Measurements from ENCODE around the gene TRERF1.
"Not testable (repeated sequence)": the region's sequence is repeated elsewhere in the genome, so short reads cannot be mapped to it uniquely, and the experiment has no call there.

TRERF1 gene

DNA sequence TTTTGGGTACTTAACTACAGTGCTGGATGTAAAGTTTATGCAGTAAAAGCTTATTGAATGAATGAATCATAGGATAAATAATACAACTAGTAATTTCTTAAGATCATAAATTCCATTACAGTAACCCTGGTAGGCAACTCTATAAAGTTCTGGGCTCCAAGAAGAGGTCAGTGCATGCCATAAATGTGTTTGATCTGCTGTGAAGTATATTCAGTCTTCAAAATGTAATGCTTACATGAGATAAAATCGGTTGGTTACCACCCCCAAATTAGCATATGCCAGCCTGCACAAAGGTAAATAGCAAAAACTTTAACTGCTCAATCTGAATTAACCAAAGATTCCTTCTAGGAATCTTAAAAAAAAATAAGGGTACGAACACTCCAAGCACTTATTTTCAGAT is 244.2 kb downstream of the TRERF1 start:
- not testable (repeated sequence) for DNase-seq

DNA sequence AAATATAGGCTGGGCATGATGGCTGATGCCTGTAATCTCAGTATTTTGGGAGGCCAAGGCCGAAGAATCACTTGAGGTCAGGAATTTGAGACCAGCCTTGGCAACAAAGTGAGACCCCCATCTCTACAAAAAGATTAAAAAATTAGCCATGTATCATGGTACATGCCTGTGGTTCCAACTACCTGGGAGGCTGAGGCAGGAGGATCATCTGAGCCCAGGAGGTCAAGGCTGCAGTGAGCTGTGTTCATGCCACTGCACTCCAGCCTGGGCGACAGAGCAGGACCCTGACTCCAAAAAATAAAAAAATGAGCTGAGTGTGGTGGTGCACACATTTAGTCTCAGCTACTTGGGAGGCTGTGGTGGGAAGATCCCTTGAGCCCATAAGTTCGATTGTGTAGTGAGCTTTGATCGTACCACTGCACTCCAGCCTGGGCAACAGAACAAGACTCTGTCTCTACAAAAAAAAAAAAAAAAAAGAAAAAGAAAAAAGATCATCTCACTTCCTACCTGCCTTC is 246.9 kb downstream of the TRERF1 start:
- no peak for DNase-seq

DNA sequence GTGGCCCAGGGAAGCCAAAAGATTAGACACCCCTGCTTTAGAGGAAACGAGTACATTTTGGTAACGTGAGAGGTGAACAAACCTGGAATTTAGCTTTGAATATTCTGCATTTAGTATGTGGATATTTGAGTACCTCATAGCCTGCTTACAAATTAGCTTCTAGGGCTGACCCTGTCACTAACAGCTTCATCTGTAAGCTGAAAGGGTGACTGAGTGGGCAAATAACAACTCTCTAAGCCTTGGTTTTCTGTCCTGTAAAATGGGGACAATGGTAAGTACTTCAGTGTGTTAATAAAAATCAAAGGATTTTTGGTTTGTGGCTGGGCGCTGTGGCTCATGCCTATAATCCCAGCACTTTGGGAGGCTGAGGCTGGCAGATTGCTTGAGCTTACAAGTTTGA is 248.5 kb downstream of the TRERF1 start:
- no peak for DNase-seq

DNA sequence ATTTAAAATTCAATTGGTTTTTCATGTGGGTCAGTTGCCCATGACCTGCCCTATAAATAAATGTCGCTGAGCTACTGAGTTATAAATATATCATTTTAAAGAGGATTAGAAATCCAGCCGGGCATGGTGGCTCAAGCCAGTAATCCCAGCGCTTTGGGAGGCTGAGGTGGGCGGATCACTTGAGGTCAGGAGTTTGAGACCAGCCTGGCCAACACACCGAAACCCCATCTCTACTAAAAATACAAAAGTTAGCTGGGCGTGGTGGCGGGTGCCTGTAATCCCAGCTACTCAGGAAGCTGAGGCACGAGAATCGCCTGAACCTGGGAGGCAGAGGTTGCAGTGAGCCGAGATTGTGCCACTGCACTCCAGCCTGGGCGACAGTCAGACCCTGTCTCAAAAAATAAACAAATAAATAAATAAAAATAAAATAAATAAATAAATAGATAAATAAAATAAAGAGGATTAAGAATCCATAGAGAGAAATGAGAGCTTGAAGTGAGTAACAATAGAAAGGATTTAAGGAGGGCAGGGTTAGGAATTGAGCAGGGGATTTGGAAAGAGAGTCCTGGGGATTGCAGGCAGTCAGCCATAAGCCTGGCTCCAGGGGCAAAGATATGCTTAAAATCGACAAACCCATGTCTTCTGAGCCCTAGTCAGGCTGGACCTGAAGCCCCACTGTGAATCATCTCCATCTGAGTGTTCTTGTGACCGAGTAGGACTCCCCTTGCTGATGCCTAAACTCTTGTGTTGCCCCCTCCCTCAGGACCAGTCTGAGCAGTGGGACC is 249.4 kb downstream of the TRERF1 start:
- not testable (repeated sequence) for DNase-seq

DNA sequence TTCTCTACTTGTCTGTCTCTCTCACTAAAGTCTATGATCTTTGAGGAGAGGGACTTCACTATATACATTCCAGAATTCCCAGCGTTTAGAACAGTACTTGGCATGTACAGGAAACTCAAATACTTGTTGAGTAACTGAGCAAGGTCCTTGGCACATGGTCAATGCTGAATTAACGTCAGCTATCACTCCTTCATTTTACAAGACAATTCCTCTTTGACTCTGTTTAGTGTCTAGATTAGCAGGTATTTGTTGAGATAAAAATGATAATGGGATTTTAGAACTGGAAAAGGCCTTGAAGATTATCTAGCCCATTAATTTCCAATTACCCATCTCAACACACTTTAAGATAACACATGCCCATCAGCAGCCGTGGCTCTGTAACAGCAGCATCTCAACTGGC is 250.3 kb downstream of the TRERF1 start:
- DNase-seq = no peak

DNA sequence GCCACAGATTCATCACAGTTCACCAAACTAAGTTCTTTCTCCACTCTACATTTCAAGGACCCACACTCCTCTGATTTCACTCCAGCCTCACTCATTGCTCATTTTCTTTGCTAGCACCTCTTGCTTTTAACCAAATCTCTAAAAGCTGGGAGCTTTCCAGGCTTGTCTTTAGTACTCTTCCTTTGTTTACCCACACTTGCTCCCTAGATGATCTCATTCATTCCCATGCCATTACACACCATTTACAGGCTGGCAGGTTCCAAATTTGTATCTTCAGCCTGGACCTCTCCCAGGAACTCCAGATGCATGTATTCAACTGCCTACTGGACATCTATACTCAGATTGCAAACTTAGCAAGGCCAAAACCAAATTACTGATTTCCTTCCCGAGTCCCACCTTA is 251.7 kb downstream of the TRERF1 start:
- DNase-seq = no peak

DNA sequence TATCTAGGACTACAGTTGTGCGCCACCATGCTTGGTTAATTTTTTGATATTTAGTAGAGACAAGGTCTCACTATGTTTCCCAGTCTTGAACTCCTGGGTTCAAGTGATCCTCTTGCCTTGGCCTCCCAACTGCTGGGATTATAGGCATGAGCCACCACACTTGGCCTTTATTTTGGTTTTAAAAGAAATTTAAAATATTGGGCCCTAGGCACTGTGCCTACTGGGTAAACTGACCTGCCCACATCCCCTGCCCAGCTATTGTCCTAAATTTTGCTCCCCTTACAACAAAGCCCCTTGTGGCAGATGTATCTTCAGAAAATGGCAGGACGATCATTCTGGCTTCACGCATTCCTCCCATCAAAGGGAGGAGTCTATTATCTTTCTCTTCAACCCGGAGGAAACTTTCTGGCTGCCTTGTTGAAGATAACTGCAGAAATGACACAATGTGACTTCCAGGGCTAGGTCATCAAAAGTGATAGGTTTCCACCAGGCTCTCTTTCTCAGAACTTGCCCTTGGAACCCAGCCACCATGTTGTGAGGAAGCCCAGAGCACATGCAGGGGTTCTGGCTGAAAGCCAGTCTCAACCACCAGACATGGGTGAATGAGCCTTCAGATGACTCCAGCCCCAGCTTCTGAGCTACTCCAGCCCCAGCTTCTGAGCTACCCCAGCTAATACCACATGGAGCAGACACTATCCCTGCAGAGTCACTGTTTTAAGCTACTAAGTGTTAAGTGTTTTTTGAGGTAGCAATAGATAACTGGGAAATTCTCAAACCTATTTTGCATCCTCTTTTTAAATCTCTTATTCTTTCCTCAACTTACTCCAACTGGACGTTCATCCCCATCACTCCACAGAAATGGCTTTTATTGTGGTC is 252.4 kb downstream of the TRERF1 start:
- DNase-seq = no peak

DNA sequence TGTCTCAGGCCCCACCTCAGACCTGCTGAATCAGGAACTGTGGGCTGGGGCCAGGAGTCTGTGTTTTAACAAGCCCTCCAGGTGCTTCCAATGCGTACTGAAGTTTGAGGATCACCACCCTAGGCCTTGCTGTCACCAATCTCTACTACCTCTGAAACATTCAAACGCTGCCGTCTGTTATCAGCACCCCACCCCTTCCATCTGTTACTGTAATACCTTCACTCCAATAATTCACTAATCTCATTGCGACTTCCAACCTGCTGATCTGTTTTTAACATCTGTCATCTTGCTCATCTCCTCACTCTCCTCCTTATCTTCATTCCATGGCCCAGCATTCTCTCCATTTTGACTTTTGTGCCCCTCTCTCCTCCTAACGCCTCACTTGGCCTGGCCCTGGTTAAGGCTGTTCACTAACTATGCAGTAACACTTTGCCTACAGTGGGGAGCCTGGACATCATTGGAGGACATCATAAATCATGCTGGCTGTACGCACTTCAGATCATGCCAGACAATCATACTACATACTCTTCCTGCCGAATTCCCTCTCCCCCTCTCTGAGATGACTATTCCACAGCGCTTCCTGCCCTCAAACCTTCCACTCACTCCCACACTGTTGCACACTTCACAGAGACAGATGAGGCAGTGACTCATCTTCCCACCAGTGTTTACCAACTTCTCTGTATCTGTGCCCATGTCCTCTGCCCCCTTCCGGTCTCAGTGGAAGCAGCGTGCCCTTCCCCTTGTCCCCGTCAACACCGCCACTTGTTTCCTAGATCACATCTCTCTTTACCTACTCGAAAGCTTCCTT is 254.0 kb downstream of the TRERF1 start:
- no peak for DNase-seq

DNA sequence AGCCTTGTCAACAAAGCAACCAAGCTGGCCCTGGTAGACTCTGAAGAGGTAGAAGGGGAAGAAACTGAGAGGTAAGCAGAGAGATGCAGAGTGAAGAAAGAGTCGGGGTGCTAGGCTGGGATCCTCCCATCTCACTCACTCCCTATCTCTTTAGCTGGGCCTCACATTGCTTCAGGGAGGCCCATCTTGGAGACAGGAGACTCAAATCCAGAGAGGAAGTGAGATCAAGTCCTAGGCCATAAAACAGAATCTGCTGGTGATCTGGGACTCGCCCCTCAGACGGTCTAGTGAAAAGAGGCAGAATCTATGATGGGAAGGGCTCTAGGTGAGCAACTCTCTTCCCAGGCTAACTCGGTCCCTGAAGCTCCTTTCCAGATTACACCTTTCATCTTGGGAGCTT is 256.3 kb downstream of the TRERF1 start:
- no peak for DNase-seq

DNA sequence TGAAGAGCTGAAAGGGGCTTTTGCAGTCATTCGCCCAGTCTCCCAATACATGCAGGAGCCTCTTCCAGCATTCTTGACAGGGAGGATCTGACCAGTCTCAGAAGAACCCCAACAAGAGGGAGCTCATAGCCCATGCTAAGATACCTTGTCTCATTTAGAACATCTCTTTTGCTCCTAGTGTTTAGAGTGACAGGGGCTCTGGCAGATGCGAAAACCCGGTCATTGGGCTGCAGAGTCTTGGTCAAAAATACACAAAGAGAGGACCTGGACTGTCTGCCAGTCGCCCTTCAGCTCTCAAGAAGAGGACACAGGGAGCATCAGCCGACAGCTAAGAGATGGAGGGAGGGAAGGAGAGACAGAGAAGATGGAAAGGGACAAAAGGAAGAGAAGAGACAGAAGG is 257.7 kb downstream of the TRERF1 start:
- no peak for DNase-seq

DNA sequence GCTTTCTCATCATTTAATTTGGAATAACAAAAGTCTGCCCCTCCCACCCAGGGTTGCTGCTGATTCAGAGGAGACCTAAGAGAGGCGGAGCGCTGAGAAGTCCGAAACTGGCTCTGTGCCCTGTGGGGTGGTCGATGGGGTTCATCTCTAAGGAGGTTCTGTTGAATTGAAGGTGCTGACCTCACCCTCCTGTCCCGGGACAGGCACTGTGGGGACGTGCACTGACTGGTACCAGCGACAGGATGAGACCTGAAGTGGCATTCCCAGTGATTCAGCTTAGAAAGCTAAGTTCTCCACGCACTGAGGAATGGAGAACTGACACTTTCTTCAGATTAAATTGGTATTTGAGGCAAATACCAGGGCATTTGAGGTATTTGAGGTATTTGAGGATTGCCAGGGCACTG is 258.2 kb downstream of the TRERF1 start:
- DNase-seq = no peak

DNA sequence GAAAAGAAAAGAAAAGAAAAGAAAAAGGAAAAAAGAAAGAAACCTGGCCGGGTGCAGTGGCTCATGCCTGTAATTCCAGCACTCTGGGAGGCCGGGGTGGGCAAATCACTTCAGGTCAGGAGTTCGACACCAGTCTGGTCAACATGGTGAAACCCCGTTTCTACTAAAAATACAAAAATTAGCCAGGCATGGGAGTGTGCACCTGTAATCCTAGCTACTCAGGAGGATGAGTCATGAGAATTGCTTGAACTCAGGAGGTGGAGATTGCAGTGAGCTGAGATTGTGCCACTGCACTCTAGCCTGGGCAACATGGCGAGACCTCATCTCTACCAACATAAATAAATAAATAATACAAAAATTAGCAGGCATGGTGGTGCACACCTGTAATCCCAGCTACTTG is 259.3 kb downstream of the TRERF1 start:
- DNase-seq = not testable (repeated sequence)

DNA sequence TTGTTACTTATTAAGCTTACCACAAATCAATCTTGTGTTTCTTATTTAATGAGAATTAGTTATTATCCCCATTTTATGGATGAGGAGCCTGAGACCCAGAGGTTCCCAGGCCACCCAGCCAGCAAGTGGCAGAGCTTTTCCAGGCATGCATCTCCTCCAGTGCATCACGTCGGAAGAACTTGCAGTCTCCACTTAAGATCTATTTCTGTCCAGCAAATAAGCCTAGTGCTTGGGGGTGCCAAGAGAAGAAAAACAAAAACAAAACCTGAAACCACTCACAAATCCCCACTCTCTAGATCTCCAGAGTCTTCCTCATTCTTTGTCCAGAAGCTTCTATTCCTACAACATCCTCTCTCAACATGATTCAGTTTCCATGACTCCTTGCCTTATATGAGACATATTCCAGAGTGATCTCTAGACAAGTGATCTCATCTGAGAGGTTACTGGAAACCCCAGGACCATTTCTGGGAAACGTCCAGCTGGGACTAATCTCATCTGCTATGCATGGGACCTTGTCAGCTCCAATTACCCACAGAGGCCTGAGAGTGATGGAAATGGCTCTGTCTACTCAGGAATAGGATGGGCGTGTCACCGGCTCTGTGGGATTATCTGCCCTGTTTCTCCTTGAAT is 261.1 kb downstream of the TRERF1 start:
- no peak for DNase-seq

DNA sequence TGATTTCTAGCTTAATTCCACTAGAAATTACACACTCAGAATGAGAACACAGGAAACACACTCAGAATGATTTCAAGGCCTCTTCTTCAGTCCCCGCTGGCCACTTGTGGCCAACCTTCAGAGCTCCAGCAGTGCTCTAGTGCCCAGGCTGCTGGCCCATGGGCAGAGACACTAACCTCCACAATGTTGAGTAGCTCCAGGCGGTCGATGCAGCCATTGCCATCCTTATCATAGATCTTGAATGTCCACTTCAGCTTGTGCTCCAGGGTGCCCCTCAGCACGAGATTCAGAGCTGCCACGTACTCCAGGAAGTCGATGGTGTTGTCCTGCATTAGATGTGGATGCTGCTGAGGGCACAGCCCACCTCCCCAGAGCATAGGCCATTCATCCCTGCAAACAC is 263.3 kb downstream of the TRERF1 start:
- DNase-seq = no peak

DNA sequence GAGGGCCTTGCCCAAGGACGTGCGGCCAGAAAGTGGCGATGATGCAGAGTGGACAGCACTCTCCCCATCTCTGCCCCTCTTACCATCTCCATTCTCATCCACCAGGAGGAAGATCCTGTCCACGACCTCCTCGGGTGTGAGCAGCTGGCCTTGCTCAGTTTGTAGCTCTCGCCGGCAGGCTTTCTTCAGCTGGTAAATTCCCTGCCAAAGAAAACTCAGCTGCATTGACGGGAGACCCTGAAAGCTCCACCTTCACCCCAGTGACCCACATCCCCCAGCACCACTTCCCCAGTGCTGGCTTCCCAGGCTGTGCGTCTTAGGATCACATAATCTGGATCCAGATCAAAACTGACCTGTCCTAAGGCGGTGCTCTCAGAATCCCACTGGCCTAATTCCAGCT is 266.1 kb downstream of the TRERF1 start:
- DNase-seq = no peak

DNA sequence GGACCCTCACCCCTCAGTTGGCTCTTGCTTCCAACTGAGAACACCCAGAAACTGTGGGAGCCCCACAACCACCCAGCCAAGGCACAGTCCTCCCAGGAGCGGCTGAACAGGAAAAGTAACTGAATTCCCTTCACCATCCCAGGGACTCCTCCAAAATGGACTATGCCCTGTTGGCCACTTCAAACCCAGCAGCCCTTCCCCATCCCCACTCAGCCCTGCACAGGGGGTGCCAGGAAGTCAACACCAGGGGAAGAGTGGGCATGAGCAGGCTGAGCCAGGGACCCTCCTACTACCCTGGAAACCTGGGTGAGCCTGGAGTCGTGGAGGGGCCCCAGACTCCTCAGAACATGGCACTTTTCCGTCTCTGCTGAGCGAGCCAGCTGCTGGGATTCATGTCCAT is 267.3 kb downstream of the TRERF1 start:
- DNase-seq = no peak

DNA sequence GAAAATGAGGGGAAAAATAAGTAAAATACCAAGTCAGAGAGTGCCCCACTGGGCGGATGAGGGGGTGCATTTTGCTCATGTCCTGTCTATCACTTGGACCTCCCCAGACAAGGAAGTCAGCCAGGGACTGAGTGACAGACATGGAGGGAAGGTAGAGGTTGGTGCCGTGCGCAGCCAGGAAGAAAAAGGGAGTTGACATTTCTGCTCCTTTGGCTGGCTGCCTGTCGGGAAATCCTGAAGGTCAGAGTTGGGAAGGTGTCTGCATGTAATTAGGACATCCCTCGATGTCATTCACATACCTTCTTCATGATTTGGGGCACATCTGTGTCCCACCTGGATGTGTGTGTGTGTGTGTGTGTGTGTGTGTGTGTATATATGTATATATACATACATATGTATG is 269.6 kb downstream of the TRERF1 start:
- DNase-seq = no peak

DNA sequence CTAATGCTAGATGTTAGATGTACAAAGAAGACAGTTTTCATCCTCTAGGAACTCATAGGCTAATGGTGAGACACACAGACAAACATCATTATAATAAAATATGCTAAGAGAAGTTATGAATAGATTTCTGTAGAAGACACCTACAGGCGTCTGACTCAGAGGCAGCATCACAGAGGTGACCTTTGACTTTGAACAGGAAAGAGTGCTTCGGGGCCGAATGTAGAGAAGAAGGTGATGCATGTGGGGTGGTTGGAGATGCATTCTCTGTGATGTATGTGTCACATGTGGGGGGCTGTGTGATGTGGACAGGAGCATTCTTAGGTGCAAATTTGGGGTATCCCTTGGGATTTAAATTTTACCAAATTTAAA is 271.8 kb downstream of the TRERF1 start:
- DNase-seq = peak; percentile 9

DNA sequence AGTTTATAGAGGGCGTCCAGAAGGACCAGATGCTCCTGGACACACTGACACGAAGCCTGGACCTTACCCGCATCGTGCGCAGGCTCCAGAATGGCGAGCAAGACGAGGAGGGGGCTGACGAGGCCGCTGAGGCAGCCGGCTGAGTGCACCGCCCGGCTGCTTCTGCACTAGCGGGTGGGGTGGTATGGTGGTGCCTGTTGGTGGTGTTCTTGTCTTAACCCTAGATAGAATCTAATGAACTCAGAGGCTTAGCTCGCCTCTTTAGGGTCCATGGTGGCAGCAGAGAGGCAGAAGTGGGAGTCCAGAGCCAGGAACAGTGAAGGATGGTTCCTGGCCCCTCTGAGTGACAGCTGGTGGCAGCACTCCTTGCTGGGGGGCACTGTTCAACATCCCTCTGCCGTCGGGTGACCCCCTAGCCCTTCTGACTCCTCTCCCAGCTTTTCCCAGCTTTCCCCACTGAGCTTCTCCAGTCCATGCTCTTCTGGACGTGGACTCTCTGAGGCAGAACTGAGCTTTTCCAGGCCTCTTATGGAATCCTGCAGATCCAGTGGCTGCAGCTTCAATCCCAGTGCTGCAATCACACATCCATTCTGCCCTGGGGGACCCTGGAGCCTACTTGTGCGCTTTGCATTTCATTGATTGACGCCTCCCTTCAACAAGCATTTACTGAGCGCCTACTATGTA is 272.3 kb downstream of the TRERF1 start:
- DNase-seq = no peak

DNA sequence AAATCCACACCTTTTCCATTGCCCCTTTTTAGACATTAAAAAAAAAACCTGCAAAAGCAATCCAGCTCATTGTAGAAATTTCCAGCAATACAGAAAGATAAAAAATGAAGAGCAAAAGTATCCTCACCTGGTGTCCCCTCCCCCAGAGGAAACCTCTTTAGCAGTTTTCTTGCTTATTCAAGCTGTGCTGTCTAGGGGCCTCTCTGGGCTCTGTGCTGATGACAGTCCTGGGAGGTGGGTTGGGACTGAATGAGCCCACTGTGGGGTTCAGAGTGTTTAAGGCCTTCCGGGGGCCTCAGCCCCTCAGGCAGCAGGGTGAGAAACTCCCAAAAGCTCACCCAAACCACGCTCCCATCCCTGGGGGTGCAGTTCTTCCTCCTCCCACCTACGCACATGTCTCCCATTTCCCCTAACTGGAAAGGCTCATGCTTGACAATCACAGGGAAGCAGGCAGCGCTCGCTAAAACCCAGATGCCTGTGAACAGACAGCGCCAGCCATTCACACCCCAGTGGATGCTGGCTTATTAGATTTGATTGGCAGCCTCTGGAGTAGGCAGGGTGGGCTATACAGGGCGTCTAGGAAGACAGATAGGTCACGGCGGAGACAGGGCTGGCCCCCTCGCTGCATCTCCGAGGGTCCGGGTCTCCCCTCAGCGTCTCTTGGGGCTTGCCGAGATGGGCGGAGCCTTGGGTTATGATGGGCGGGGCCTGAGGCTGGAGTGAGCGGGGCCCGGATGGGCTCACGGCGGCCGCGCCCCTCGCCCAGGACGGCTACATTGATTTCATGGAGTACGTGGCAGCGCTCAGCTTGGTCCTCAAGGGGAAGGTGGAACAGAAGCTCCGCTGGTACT is 274.0 kb downstream of the TRERF1 start:
- peak; percentile 23 for DNase-seq

DNA sequence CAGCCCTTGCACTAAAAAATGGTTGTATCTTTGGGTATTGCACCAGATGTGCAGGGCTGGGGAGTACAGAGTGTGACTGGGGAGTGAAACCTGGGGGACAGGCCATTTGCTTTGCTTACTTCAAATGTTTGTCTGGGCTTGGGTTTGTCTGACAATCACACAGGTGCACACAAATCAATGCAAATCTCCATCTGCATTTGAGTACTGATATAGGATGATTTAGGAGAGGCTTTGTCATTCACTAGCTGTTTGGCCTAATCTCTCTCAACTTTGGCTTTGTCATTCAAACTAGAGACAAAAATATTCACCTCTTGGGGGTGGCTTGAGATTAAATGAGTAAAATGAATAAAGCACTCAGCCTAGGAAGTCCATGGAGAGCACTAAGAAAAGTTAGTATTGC is 274.7 kb downstream of the TRERF1 start:
- DNase-seq = no peak

Data from stimulated activated CD4-positive, alpha-beta T cell treated with anti-CD3 and anti-CD28 coated beads, Interleukin-4, amount 100 ng/mL, for 1 hour (primary cell).